ENCODE data around the gene DET1. TPM values are rescaled to one million over a fixed set of nuclear protein-coding genes. Genes with fewer than 3 reads are reported as not detected.

DET1 gene
- total and polyA plus RNA-seq, 7 donors: 2.4 to 13.0 (median 7.4) TPM

DNA sequence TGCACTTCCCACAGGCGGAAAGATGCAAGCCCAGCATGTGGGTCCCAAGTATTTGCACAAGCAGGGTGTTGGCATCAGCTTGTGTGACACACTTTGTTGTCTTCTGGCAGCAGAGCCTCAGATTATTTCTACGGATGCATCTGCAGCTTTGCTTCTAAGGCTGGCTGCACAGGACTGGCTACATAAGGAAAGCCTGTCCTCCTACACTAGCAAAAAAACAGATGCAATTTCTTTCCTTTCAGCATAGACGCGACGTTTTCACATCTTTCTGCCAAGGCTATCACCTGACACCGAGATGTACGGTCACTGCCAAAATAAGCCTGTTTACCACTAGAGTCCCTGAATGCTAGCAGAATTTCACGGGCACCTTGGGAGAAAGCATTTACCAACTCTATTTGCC is 65.5 kb downstream of the DET1 start:
- Histone ChIP-seq H3K36me3 (peaks cover 0 to 17% (median 6%) of the 10 kb centered on the region in 4 donors), H3K27ac (no peak overlapping the region), H3K4me3 (no peak overlapping the region), H3K9me3 (no peaks in the 10 kb centered on the region), H3K27me3 (no peaks in the 10 kb centered on the region), H3K4me1 (peaks cover 0 to 9% (median 6%) of the 10 kb centered on the region in 4 donors)
- no peak for DNase-seq
- WGBS, 2 donors: 84 to 91% methylated on average over 8 of the region's 8 CpGs
- TF ChIP-seq POLR2AphosphoS5 (IDR thresholded peaks at IDR 0.05) (no peak), POLR2A (IDR thresholded peaks at IDR 0.05) (no peak), EP300 (IDR thresholded peaks at IDR 0.05) (no peak)
- TF ChIP-seq, protein P1, sequence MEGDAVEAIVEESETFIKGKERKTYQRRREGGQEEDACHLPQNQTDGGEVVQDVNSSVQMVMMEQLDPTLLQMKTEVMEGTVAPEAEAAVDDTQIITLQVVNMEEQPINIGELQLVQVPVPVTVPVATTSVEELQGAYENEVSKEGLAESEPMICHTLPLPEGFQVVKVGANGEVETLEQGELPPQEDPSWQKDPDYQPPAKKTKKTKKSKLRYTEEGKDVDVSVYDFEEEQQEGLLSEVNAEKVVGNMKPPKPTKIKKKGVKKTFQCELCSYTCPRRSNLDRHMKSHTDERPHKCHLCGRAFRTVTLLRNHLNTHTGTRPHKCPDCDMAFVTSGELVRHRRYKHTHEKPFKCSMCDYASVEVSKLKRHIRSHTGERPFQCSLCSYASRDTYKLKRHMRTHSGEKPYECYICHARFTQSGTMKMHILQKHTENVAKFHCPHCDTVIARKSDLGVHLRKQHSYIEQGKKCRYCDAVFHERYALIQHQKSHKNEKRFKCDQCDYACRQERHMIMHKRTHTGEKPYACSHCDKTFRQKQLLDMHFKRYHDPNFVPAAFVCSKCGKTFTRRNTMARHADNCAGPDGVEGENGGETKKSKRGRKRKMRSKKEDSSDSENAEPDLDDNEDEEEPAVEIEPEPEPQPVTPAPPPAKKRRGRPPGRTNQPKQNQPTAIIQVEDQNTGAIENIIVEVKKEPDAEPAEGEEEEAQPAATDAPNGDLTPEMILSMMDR (IDR thresholded peaks at IDR 0.05): no peak
- intact Hi-C loops (cut with DNase I): no loop called here

GRCh38 chr15:88479169-88479568 is 67.3 kb downstream of the DET1 start:
- Histone ChIP-seq H3K27ac (no peak overlapping the region), H3K4me3 (no peak overlapping the region), H3K4me1 (peaks cover 0 to 9% (median 6%) of the 10 kb centered on the region in 4 donors), H3K9me3 (no peaks in the 10 kb centered on the region), H3K36me3 (peaks cover 0 to 35% (median 12%) of the 10 kb centered on the region in 4 donors), H3K27me3 (no peaks in the 10 kb centered on the region)
- DNase-seq: no peak
- TF ChIP-seq, protein P1 (IDR thresholded peaks at IDR 0.05): no peak
- TF ChIP-seq POLR2AphosphoS5 (IDR thresholded peaks at IDR 0.05) (no peak), POLR2A (IDR thresholded peaks at IDR 0.05) (no peak), EP300 (IDR thresholded peaks at IDR 0.05) (no peak)
- WGBS, 2 donors: 50 to 89% methylated on average over 3 of the region's 3 CpGs
- intact Hi-C loops (cut with DNase I): loop anchor here (5.0 kb wide), 2 partner anchors 353 to 418 kb away; partner anchors contain the start of gene HAPLN3

- Histone ChIP-seq H3K4me3 (no peak overlapping the region), H3K27me3 (no peaks in the 10 kb centered on the region), H3K27ac (no peak overlapping the region), H3K36me3 (peaks cover 0 to 48% (median 16%) of the 10 kb centered on the region in 4 donors), H3K9me3 (no peaks in the 10 kb centered on the region), H3K4me1 (peaks cover 0 to 9% (median 6%) of the 10 kb centered on the region in 4 donors)
- 88 to 93% methylated on average over 5 of the region's 5 CpGs for WGBS, 2 donors
- intact Hi-C loops (cut with DNase I): loop anchor here (2.0 to 5.0 kb wide), 4 partner anchors 69 to 419 kb away; partner anchors contain the start of genes DET1 and HAPLN3
- DNase-seq: no peak
- no peak for TF ChIP-seq EP300 (IDR thresholded peaks at IDR 0.05)
- no peak for TF ChIP-seq POLR2A (IDR thresholded peaks at IDR 0.05)
- no peak for TF ChIP-seq POLR2AphosphoS5 (IDR thresholded peaks at IDR 0.05)
- TF ChIP-seq, protein P1 (IDR thresholded peaks at IDR 0.05): no peak
Observed at GRCh38 chr15:88477904-88478303, 68.6 kb downstream of the DET1 start.

GRCh38 chr15:88477126-88477525 is 69.4 kb downstream of the DET1 start:
- peaks cover 0 to 9% (median 6%) of the 10 kb centered on the region in 4 donors for H3K4me1 ChIP-seq
- no peaks in the 10 kb centered on the region for H3K27me3 ChIP-seq
- no peak for TF ChIP-seq POLR2A (IDR thresholded peaks at IDR 0.05)
- TF ChIP-seq, protein P1 (IDR thresholded peaks at IDR 0.05): no peak
- no peak for TF ChIP-seq POLR2AphosphoS5 (IDR thresholded peaks at IDR 0.05)
- no peak for TF ChIP-seq EP300 (IDR thresholded peaks at IDR 0.05)
- no peaks in the 10 kb centered on the region for H3K9me3 ChIP-seq
- 91 to 93% methylated on average over 7 of the region's 7 CpGs for WGBS, 2 donors
- DNase-seq: no peak
- intact Hi-C loops (cut with DNase I): loop anchor here (2.0 to 5.0 kb wide), 4 partner anchors 70 to 420 kb away; partner anchors contain the start of genes DET1 and HAPLN3
- H3K36me3 ChIP-seq: peaks cover 0 to 56% (median 17%) of the 10 kb centered on the region in 4 donors
- H3K4me3 ChIP-seq: no peak overlapping the region
- H3K27ac ChIP-seq: peak overlapping the region in 3 of 4 donors; percentile 5 to 67 (median 53)
